IMR-90 (cell line): ENCODE results near the gene TESK2. TPM values are rescaled to one million over a fixed set of nuclear protein-coding genes. Genes with fewer than 3 reads are reported as not detected.

Source experiments
- ATAC-seq: fragments of 200-7000 bp; cut with Tn5 transposase; 2 replicates; pipeline ENCODE4 v1.9.1; 2020; ENCODE audit warnings: low read depth, mild to moderate bottlenecking, moderate library complexity
- BruUV-seq: library from RNA; stranded (reverse); fragments of 400-500 nt; replicated peaks from 2 replicates; lab custom pipeline; 2021; lab: Mats Ljungman, UMichigan
- CTCF ChIA-PET: fragments of 300-600 bp; formaldehyde crosslinking; extraction: SDS; loops from one replicate; lab custom pipeline; 2021; ENCODE audit warnings: antibody characterized with exemption; lab: Yijun Ruan, JAX
- POLR2A ChIA-PET: fragments of 300-600 bp; sonication (Branson Sonifier 250); formaldehyde crosslinking; loops from one replicate; lab custom pipeline; 2022; ENCODE audit warnings: antibody characterized with exemption; ENCODE audit not compliant: unreplicated experiment; lab: Charles Lee
- DNase-seq: peaks from one replicate; pipeline ENCODE4 v3.0.0; 2013
- H2AFZ ChIP-seq: replicated peaks from 2 replicates; pipeline ENCODE3; 2013; ENCODE audit warnings: low read length, mild to moderate bottlenecking; ENCODE audit not compliant: poor library complexity
- H2AK5ac ChIP-seq: 2 replicates; pipeline ENCODE4 v1.6.1; 2013; ENCODE audit warnings: low read depth, low read length, inconsistent platforms
- H2AK9ac ChIP-seq: replicated peaks from 2 replicates; pipeline ENCODE3; 2013; ENCODE audit warnings: mild to moderate bottlenecking, low read depth, low read length, moderate library complexity; ENCODE audit not compliant: poor library complexity
- H2BK120ac ChIP-seq: 2 replicates; pipeline ENCODE4 v1.6.1; 2013; ENCODE audit warnings: low read depth, low read length, inconsistent platforms
- H2BK15ac ChIP-seq: 3 replicates; pipeline ENCODE4 v1.6.1; 2013; ENCODE audit warnings: low read depth, low read length, inconsistent platforms
- H2BK20ac ChIP-seq: 2 replicates; pipeline ENCODE4 v1.6.1; 2013; ENCODE audit warnings: low read depth, mild to moderate bottlenecking, inconsistent platforms, low read length, moderate library complexity
- H2BK5ac ChIP-seq: 2 replicates; pipeline ENCODE4 v1.6.1; 2013; ENCODE audit warnings: mild to moderate bottlenecking, low read depth, low read length, inconsistent platforms; ENCODE audit not compliant: poor library complexity, severe bottlenecking
- H3K14ac ChIP-seq: replicated peaks from 2 replicates; pipeline ENCODE4 v1.6.1; 2013; ENCODE audit warnings: low read depth, low read length, inconsistent platforms
- H3K18ac ChIP-seq: 2 replicates; pipeline ENCODE4 v1.6.1; 2013; ENCODE audit warnings: low read depth, low read length, control low read depth
- H3K23ac ChIP-seq: 2 replicates; pipeline ENCODE4 v1.6.1; 2013; ENCODE audit warnings: low read depth, low read length, inconsistent platforms
- H3K27ac ChIP-seq: 2 replicates; pipeline ENCODE4 v1.5.1; 2013; ENCODE audit warnings: mild to moderate bottlenecking, control low read depth, low read length; ENCODE audit not compliant: insufficient read depth
- H3K27me3 ChIP-seq: 2 replicates; pipeline ENCODE4 v1.6.1; 2013; ENCODE audit warnings: low read length; ENCODE audit not compliant: control insufficient read depth, insufficient read depth
- H3K36me3 ChIP-seq: 2 replicates; pipeline ENCODE4 v1.6.1; 2013; ENCODE audit warnings: low read length, mixed read lengths; ENCODE audit not compliant: control insufficient read depth, insufficient read depth
- H3K4ac ChIP-seq: 2 replicates; pipeline ENCODE4 v1.6.1; 2013; ENCODE audit warnings: low read depth, low read length, inconsistent platforms
- H3K4me1 ChIP-seq: 2 replicates; pipeline ENCODE4 v1.6.1; 2013; ENCODE audit warnings: low read length, mixed read lengths; ENCODE audit not compliant: control insufficient read depth, insufficient read depth
- H3K4me2 ChIP-seq: 2 replicates; pipeline ENCODE4 v1.6.1; 2013; ENCODE audit warnings: low read depth, mild to moderate bottlenecking, control low read depth, low read length, moderate library complexity
- H3K4me3 ChIP-seq: 2 replicates; pipeline ENCODE4 v1.5.1; 2013; ENCODE audit warnings: low read depth, mild to moderate bottlenecking, control low read depth, low read length, moderate library complexity; ENCODE audit not compliant: insufficient read depth
- H3K56ac ChIP-seq: 2 replicates; pipeline ENCODE4 v1.6.1; 2013; ENCODE audit warnings: low read length, inconsistent platforms; ENCODE audit not compliant: insufficient read depth; ENCODE audit errors: extremely low read depth
- H3K79me1 ChIP-seq, 2 experiments: 2 replicates each; pipeline ENCODE4 v1.6.1; 2013; ENCODE audit warnings: low read length in 2 of 2, inconsistent platforms in 1 of 2, low read depth in 1 of 2
- H3K9ac ChIP-seq: 2 replicates; pipeline ENCODE4 v1.6.1; 2013; ENCODE audit warnings: low read depth, low read length, control low read depth
- H3K9me1 ChIP-seq: 2 replicates; pipeline ENCODE4 v1.6.1; 2013; ENCODE audit warnings: low read length, inconsistent platforms; ENCODE audit not compliant: insufficient read depth
- H3K9me3 ChIP-seq: 2 replicates; pipeline ENCODE4 v1.6.1; 2013; ENCODE audit warnings: low read length; ENCODE audit not compliant: control insufficient read depth, insufficient read depth
- H4K20me1 ChIP-seq: 2 replicates; pipeline ENCODE4 v1.6.1; 2013; ENCODE audit warnings: low read length, inconsistent platforms; ENCODE audit not compliant: insufficient read depth
- H4K5ac ChIP-seq: 2 replicates; pipeline ENCODE4 v1.6.1; 2013; ENCODE audit warnings: mild to moderate bottlenecking, low read depth, low read length, control low read depth
- H4K8ac ChIP-seq, 2 experiments: 2 replicates each; pipeline ENCODE4 v1.6.1; 2013; ENCODE audit warnings: low read depth in 2 of 2, low read length in 2 of 2, control low read depth in 1 of 2, inconsistent platforms in 1 of 2
- H4K91ac ChIP-seq: 2 replicates; pipeline ENCODE4 v1.6.1; 2013; ENCODE audit warnings: low read depth, low read length, inconsistent platforms; ENCODE audit not compliant: insufficient read depth
- BHLHE40 ChIP-seq: fragments of 150-350 bp; IDR thresholded peaks from 2 replicates; pipeline ENCODE4 v1.6.1; 2016; ENCODE audit warnings: mild to moderate bottlenecking, low read depth, low read length
- CHD1 ChIP-seq: IDR thresholded peaks from 2 replicates; pipeline ENCODE4 v1.6.1; 2012; ENCODE audit warnings: low read depth, low read length, improper control_type of control experiment
- ELK1 ChIP-seq: fragments of 150-350 bp; IDR thresholded peaks from 2 replicates; pipeline ENCODE4 v1.6.1; 2016; ENCODE audit warnings: low read depth, mild to moderate bottlenecking, low read length, moderate library complexity, borderline replicate concordance
- MAFK ChIP-seq: IDR thresholded peaks from 2 replicates; pipeline ENCODE4 v1.6.1; 2012; ENCODE audit warnings: low read depth, low read length, improper control_type of control experiment
- MXI1 ChIP-seq: IDR thresholded peaks from 2 replicates; pipeline ENCODE4 v1.6.1; 2012; ENCODE audit warnings: low read depth, mild to moderate bottlenecking, low read length, moderate library complexity, borderline replicate concordance
- NFE2L2 ChIP-seq: fragments of 150-350 bp; IDR thresholded peaks from 2 replicates; pipeline ENCODE4 v1.6.1; 2016; ENCODE audit warnings: low read depth, mild to moderate bottlenecking, low read length
- POLR2A ChIP-seq: IDR thresholded peaks from 2 replicates; pipeline ENCODE4 v1.6.1; 2012; ENCODE audit warnings: mild to moderate bottlenecking, low read depth, low read length
- RAD21 ChIP-seq: IDR thresholded peaks from 2 replicates; pipeline ENCODE4 v1.6.1; 2012; ENCODE audit warnings: low read length, improper control_type of control experiment
- RCOR1 ChIP-seq: IDR thresholded peaks from 2 replicates; pipeline ENCODE4 v1.6.1; 2012; ENCODE audit warnings: mild to moderate bottlenecking, low read length, improper control_type of control experiment; ENCODE audit not compliant: insufficient replicate concordance
- WGBS, 2 experiments: methylation state at CpG; one replicate each; pipeline versions ENCODE4 v1.1.5 to v1.1.7; 2013; ENCODE audit warnings: missing lambda C conversion rate in 2 of 2; ENCODE audit not compliant: insufficient read length in 1 of 2; ENCODE audit errors: extremely low coverage in 2 of 2; 5-methylcytosine and 5-hydroxymethylcytosine counted together
- dilution Hi-C: fragments of 300-500 bp; cut with HindIII; formaldehyde crosslinking; loops from one replicate; pipeline ENCODE4 v1.14.3; 2018; ENCODE audit warnings: low sequenced_read_pairs; ENCODE audit not compliant: unreplicated experiment
- in situ Hi-C: fragments of 300-500 bp; cut with MboI; formaldehyde crosslinking; loops from 3 replicates; pipeline ENCODE4 v1.14.3; 2019; ENCODE audit warnings: low sequenced_read_pairs, inconsistent platforms, mixed read lengths
- intact Hi-C: fragments of 100-400 bp; cut with micrococcal nuclease; formaldehyde crosslinking; loops from 2 replicates; pipeline ENCODE4 v1.10.0; 2022
- polyA plus RNA-seq, 3 experiments: library from polyadenylated mRNA; depleted of rRNA; stranded (reverse); fragments of >200 nt; gene quantifications; 2 replicates each; pipeline ENCODE4 v1.2.3, GENCODE V29; 2012; ENCODE audit warnings: low replicate concordance in 1 of 3
- total RNA-seq: library from RNA; depleted of rRNA; stranded (reverse); fragments of >200 nt; gene quantifications from 2 replicates; pipeline ENCODE4 v1.2.3, GENCODE V29; 2012
- TF ChIP-seq, protein P1 (sequence below): fragments of 150-350 bp; IDR thresholded peaks from 2 replicates; pipeline ENCODE4 v1.6.1; 2017; ENCODE audit warnings: mild to moderate bottlenecking, antibody characterized with exemption, low read length, low read depth

Gene TESK2
- total and polyA plus RNA-seq, 2 of the 4 experiments (the other 2 are of a cell fraction): 0.90 to 1.3 TPM

DNA sequence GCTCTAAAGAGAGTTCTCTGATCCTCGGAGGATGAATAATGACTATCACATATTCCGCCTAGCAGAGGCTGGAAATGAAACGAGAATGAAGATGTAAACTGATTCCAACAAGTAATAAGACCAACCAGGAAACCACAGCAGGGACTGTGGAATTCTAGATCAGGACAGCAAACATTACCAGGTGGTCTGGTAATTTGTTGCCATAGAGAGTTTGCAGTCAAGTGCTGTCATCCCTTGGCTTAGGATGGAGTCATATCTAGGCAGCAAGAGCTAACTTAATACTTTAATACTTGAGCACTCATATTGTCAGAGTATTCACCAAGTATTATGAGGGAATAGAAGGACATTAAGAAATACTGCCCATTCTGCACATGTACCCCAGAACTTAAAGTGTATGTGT, 105.7 kb downstream of the TESK2 start:
- dilution Hi-C loops: no loop called here
- Histone ChIP-seq H4K8ac (no peak overlapping the region), H3K9ac (no peak overlapping the region), H3K4ac (no peak overlapping the region), H2BK15ac (no peak overlapping the region), H4K20me1 (no peaks in the 10 kb centered on the region), H3K4me3 (no peak overlapping the region), H3K36me3 (no peaks in the 10 kb centered on the region), H2BK5ac (no peak overlapping the region), H3K4me1 (no peaks in the 10 kb centered on the region), H2AFZ (no peak overlapping the region), H3K9me1 (no peaks in the 10 kb centered on the region), H3K27me3 (no peaks in the 10 kb centered on the region), H3K56ac (no peak overlapping the region), H3K18ac (no peak overlapping the region), H3K14ac (no peak overlapping the region), H2AK5ac (no peak overlapping the region), H3K23ac (no peak overlapping the region), H4K91ac (no peak overlapping the region), H2AK9ac (no peak overlapping the region), H3K9me3 (no peaks in the 10 kb centered on the region), H3K4me2 (no peak overlapping the region), H2BK120ac (no peak overlapping the region), H3K27ac (no peak overlapping the region), H4K5ac (no peak overlapping the region), H2BK20ac (no peak overlapping the region), H3K79me1 (no peaks in the 10 kb centered on the region)
- ATAC-seq (no peak), DNase-seq (no peak)
- TF ChIP-seq, protein P1, sequence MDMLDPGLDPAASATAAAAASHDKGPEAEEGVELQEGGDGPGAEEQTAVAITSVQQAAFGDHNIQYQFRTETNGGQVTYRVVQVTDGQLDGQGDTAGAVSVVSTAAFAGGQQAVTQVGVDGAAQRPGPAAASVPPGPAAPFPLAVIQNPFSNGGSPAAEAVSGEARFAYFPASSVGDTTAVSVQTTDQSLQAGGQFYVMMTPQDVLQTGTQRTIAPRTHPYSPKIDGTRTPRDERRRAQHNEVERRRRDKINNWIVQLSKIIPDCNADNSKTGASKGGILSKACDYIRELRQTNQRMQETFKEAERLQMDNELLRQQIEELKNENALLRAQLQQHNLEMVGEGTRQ: no peak
- TF ChIP-seq CHD1: no peak
- no peak for TF ChIP-seq NFE2L2
- TF ChIP-seq MAFK: no peak
- no peak for TF ChIP-seq MXI1
- TF ChIP-seq ELK1: no peak
- TF ChIP-seq RCOR1: no peak
- no peak for TF ChIP-seq POLR2A
- TF ChIP-seq BHLHE40: no peak
- no peak for TF ChIP-seq RAD21
- no TSS peak for BruUV-seq
- CTCF ChIA-PET: no interaction called here
- no CpG with 5 or more reads among the region's 3 CpGs for WGBS, 2 experiments
- intact Hi-C loops: no loop called here
- POLR2A ChIA-PET: no interaction called here
- in situ Hi-C loops: no loop called here
